ENCODE data around the gene PLA2G6. TPM values are rescaled to one million over a fixed set of nuclear protein-coding genes. Genes with fewer than 3 reads are reported as not detected.

PLA2G6 gene
- total and polyA plus RNA-seq, 9 of the 15 experiments (the other 6 are each of a cell fraction or from before 2014, with no cell fraction given), result 0.11 to 12.2 (median 9.7) TPM

GRCh38 chr22:38080474-38080849 is 101.2 kb downstream of the PLA2G6 start:
- WGBS (ENCODE audit: insufficient coverage, low coverage, missing lambda C conversion rate), result 54% methylated on average over 9 of the region's 11 CpGs
- intact Hi-C loops (cut with micrococcal nuclease) (no loop called here), in situ Hi-C loops (cut with MboI) (no loop called here)
- DNase-seq (ENCODE audit: extremely low read depth in 1 of 4, low spot score in 3 of 4) (no peak), ATAC-seq (no peak), FAIRE-seq (no peak)
- Histone ChIP-seq H3K9me3 (replicated peaks; ENCODE audit: control insufficient read depth, insufficient read depth, low read depth, low read length) (no peaks in the 10 kb centered on the region), H3K4me3 (no peak overlapping the region), H3K27me3 (ENCODE audit: control insufficient read depth in 2 of 2, insufficient read depth in 2 of 2, low read length in 2 of 2) (peaks cover 2 to 41% of the 10 kb centered on the region in 2 experiments; a peak in 2 of 5 replicates), H4K20me1 (replicated peaks; ENCODE audit: control insufficient read depth, insufficient read depth, low read length) (no peaks in the 10 kb centered on the region), H3K4me2 (ENCODE audit: insufficient read depth, low read length) (no peak overlapping the region), H3K4me1 (replicated peaks in 1 of 2; ENCODE audit: control insufficient read depth in 2 of 2, insufficient read depth in 2 of 2, low read length in 2 of 2) (peaks cover 0 to 41% of the 10 kb centered on the region in 2 experiments; a peak in 2 of 5 replicates), H2AFZ (ENCODE audit: low read depth, low read length) (no peak overlapping the region), H3K27ac (ENCODE audit: extremely low read depth, low read depth, low read length) (no peak overlapping the region), H3K79me2 (ENCODE audit: control insufficient read depth, insufficient read depth, low read length) (no peaks in the 10 kb centered on the region), H3K9me1 (ENCODE audit: control insufficient read depth, insufficient read depth, low read length) (no peaks in the 10 kb centered on the region), H3K36me3 (ENCODE audit: control insufficient read depth, insufficient read depth, low read length) (no peaks in the 10 kb centered on the region), H3K9ac (ENCODE audit: insufficient read depth in 1 of 2, low read depth in 2 of 2, low read length in 2 of 2) (no peak overlapping the region)
- TF ChIP-seq NFIC (IDR thresholded peaks at IDR 0.05) (peak; percentile 44; the same call in 1 of the 2 replicates), ZNF695 (CRISPR knock-in tag; IDR thresholded peaks at IDR 0.05) (no peak)
- BruUV-seq (replicated peaks), result no TSS peak
- POLR2A ChIA-PET, result no interaction called here
- CTCF ChIA-PET (ENCODE audit: low intra/inter-chr PET ratio), result no interaction called here

- Histone ChIP-seq H3K27ac (ENCODE audit: extremely low read depth, low read depth, low read length) (no peak overlapping the region), H3K27me3 (ENCODE audit: control insufficient read depth in 2 of 2, insufficient read depth in 2 of 2, low read length in 2 of 2) (peaks cover 2 to 34% of the 10 kb centered on the region in 2 experiments; a peak in 2 of 5 replicates), H3K4me1 (replicated peaks in 1 of 2; ENCODE audit: control insufficient read depth in 2 of 2, insufficient read depth in 2 of 2, low read length in 2 of 2) (peaks cover 0 to 47% of the 10 kb centered on the region in 2 experiments; a peak in 2 of 5 replicates), H4K20me1 (replicated peaks; ENCODE audit: control insufficient read depth, insufficient read depth, low read length) (no peaks in the 10 kb centered on the region), H3K79me2 (ENCODE audit: control insufficient read depth, insufficient read depth, low read length) (no peaks in the 10 kb centered on the region), H3K9me1 (ENCODE audit: control insufficient read depth, insufficient read depth, low read length) (no peaks in the 10 kb centered on the region), H3K36me3 (ENCODE audit: control insufficient read depth, insufficient read depth, low read length) (no peaks in the 10 kb centered on the region), H3K4me3 (no peak overlapping the region), H3K9me3 (replicated peaks; ENCODE audit: control insufficient read depth, insufficient read depth, low read depth, low read length) (no peaks in the 10 kb centered on the region), H3K4me2 (ENCODE audit: insufficient read depth, low read length) (no peak overlapping the region), H2AFZ (ENCODE audit: low read depth, low read length) (no peak overlapping the region), H3K9ac (ENCODE audit: insufficient read depth in 1 of 2, low read depth in 2 of 2, low read length in 2 of 2) (no peak overlapping the region)
- no peak for ATAC-seq
- intact Hi-C loops (cut with micrococcal nuclease) (no loop called here), in situ Hi-C loops (cut with MboI) (no loop called here)
- BruUV-seq (replicated peaks), result no TSS peak
- FAIRE-seq, result no peak
- no peak for DNase-seq (ENCODE audit: extremely low read depth in 1 of 4, low spot score in 3 of 4)
- CTCF ChIA-PET (ENCODE audit: low intra/inter-chr PET ratio), result no interaction called here
- WGBS (ENCODE audit: insufficient coverage, low coverage, missing lambda C conversion rate), result 0% methylated on average over 1 of the region's 7 CpGs
- TF ChIP-seq ZFPM2 (CRISPR knock-in tag; IDR thresholded peaks at IDR 0.05) (no peak), SMARCE1 (IDR thresholded peaks at IDR 0.05) (no peak), PTTG1 (tag; IDR thresholded peaks at IDR 0.05; ENCODE audit: low read depth) (no peak), FOXA1 (IDR thresholded peaks at IDR 0.05; ENCODE audit: borderline replicate concordance) (no peak), RFX5 (IDR thresholded peaks at IDR 0.05; ENCODE audit: low read depth, low read length) (no peak), ZNF589 (CRISPR knock-in tag; IDR thresholded peaks at IDR 0.05; ENCODE audit: low read depth) (no peak), ZNF23 (CRISPR knock-in tag; IDR thresholded peaks at IDR 0.05) (no peak), SFPQ (IDR thresholded peaks at IDR 0.05; ENCODE audit: low read depth, low read length) (no peak)
- POLR2A ChIA-PET, result interaction anchor here (0.7 kb wide), 1 partner anchor 130 kb away, joined by 4 read pairs; no protein-coding TSS in a partner anchor
Observed at GRCh38 chr22:38079804-38080203, 101.8 kb downstream of the PLA2G6 start.

Measured in K562 (cell line).